ENCODE measurements around the gene SETD5. TPM values are rescaled to one million over a fixed set of nuclear protein-coding genes. Genes with fewer than 3 reads are reported as not detected.

Gene SETD5
- total RNA-seq, 4 donors from 2014 or later, result 57.9 to 198 (median 94.2) TPM

- no peak overlapping the region for H3K27ac ChIP-seq
- no peaks in the 10 kb centered on the region for H3K36me3 ChIP-seq
- peaks cover 0 to 10% of the 10 kb centered on the region in 2 donors for H3K4me1 ChIP-seq
- DNase-seq, result no peak
- intact Hi-C loops (cut with DNase I; ENCODE audit: low total_unique reads), result no loop called here
- no peak overlapping the region for H3K4me3 ChIP-seq
- TF ChIP-seq CTCF (IDR thresholded peaks at IDR 0.05), result no peak
- TF ChIP-seq POLR2A (IDR thresholded peaks at IDR 0.05), result no peak
- no peaks in the 10 kb centered on the region for H3K27me3 ChIP-seq
- no peaks in the 10 kb centered on the region for H3K9me3 ChIP-seq
Observed at GRCh38 chr3:9415485-9416138, 18.2 kb downstream of the SETD5 start.

GRCh38 chr3:9416139-9416780 is 18.8 kb downstream of the SETD5 start:
- H3K4me1 ChIP-seq, result peaks cover 0 to 4% of the 10 kb centered on the region in 2 donors
- no peaks in the 10 kb centered on the region for H3K27me3 ChIP-seq
- H3K27ac ChIP-seq, result no peak overlapping the region
- intact Hi-C loops (cut with DNase I; ENCODE audit: low total_unique reads), result no loop called here
- H3K36me3 ChIP-seq, result no peaks in the 10 kb centered on the region
- no peak overlapping the region for H3K4me3 ChIP-seq
- no peak for DNase-seq
- no peak for TF ChIP-seq CTCF (IDR thresholded peaks at IDR 0.05)
- TF ChIP-seq POLR2A (IDR thresholded peaks at IDR 0.05), result no peak
- H3K9me3 ChIP-seq, result no peaks in the 10 kb centered on the region

- Histone ChIP-seq H3K9me3 (no peaks in the 10 kb centered on the region), H3K27me3 (no peaks in the 10 kb centered on the region), H3K27ac (peak overlapping the region; percentile 3 to 89), H3K36me3 (no peaks in the 10 kb centered on the region), H3K4me3 (no peak overlapping the region), H3K4me1 (peaks cover 0 to 14% of the 10 kb centered on the region in 2 donors)
- intact Hi-C loops (cut with DNase I; ENCODE audit: low total_unique reads), result loop anchor here (10.0 kb wide), 1 partner anchor 66 kb away; no protein-coding TSS in a partner anchor
- no peak for DNase-seq
- no peak for TF ChIP-seq CTCF (IDR thresholded peaks at IDR 0.05)
Observed at GRCh38 chr3:9420850-9421549, 23.6 kb downstream of the SETD5 start.

- peak overlapping the region; percentile 79 to 89 for H3K27ac ChIP-seq
- peak overlapping the region in 1 of 2 donors; percentile 8 for H3K4me3 ChIP-seq
- TF ChIP-seq CTCF (IDR thresholded peaks at IDR 0.05) (peak in 3 of 4 experiments; percentile 34 to 58 (median 37)), POLR2A (IDR thresholded peaks at IDR 0.05) (no peak)
- no peaks in the 10 kb centered on the region for H3K27me3 ChIP-seq
- no peaks in the 10 kb centered on the region for H3K36me3 ChIP-seq
- peaks cover 0 to 14% of the 10 kb centered on the region in 2 donors for H3K4me1 ChIP-seq
- H3K9me3 ChIP-seq, result no peaks in the 10 kb centered on the region
- peak; percentile 79 to 93 for DNase-seq
- intact Hi-C loops (cut with DNase I; ENCODE audit: low total_unique reads), result loop anchor here (10.0 kb wide), 1 partner anchor 68 kb away; no protein-coding TSS in a partner anchor
Observed at GRCh38 chr3:9422712-9423424, 25.5 kb downstream of the SETD5 start.

Data from uterus (tissue), 4 donors.